Measurements from ENCODE around the gene CX3CL1. TPM values are rescaled to one million over a fixed set of nuclear protein-coding genes. Genes with fewer than 3 reads are reported as not detected.

CX3CL1 gene
- total and polyA plus RNA-seq, 2 of the 13 experiments (the other 11 are each of a cell fraction or from before 2014, with no cell fraction given) = 57.3 to 60.8 TPM

- TF ChIP-seq TSC22D2 (CRISPR knock-in tag; IDR thresholded peaks at IDR 0.05; ENCODE audit: borderline replicate concordance) (no peak), ZNF746 (CRISPR knock-in tag; IDR thresholded peaks at IDR 0.05) (no peak), DMAP1 (CRISPR knock-in tag; IDR thresholded peaks at IDR 0.05) (no peak), ZNF687 (CRISPR knock-in tag; IDR thresholded peaks at IDR 0.05) (peak; percentile 38), ZNF883 (CRISPR knock-in tag; IDR thresholded peaks at IDR 0.05; ENCODE audit: not compliant biosample characterization) (no peak), AHDC1 (CRISPR knock-in tag; IDR thresholded peaks at IDR 0.05; ENCODE audit: borderline replicate concordance) (no peak), ZFP36L1 (CRISPR knock-in tag; IDR thresholded peaks at IDR 0.05) (no peak), ZNF775 (CRISPR knock-in tag; IDR thresholded peaks at IDR 0.05; ENCODE audit: borderline replicate concordance) (no peak), ZFP37 (CRISPR knock-in tag; IDR thresholded peaks at IDR 0.05; ENCODE audit: borderline replicate concordance) (no peak), KMT2A (CRISPR knock-in tag; IDR thresholded peaks at IDR 0.05) (no peak), ZBTB4 (CRISPR knock-in tag; IDR thresholded peaks at IDR 0.05; ENCODE audit: borderline replicate concordance) (no peak), SCMH1 (CRISPR knock-in tag; IDR thresholded peaks at IDR 0.05; ENCODE audit: borderline replicate concordance) (no peak), SOX5 (CRISPR knock-in tag; IDR thresholded peaks at IDR 0.05; ENCODE audit: borderline replicate concordance) (no peak), ZBTB25 (CRISPR knock-in tag; IDR thresholded peaks at IDR 0.05) (no peak), RBAK (CRISPR knock-in tag; IDR thresholded peaks at IDR 0.05) (no peak)
Measured at GRCh38 chr16:57409870-57410587, 37.7 kb downstream of the CX3CL1 start (continued).

Data from HepG2 (cell line).